Measurements from ENCODE around the gene RUNX2. TPM values are rescaled to one million over a fixed set of nuclear protein-coding genes. Genes with fewer than 3 reads are reported as not detected.

RUNX2 gene
- total RNA-seq, result 0.09 TPM in 1 of 2 replicates, not detected in the other

GRCh38 chr6:45327956-45328522, at the start of gene RUNX2:
RUNX2 (plus strand) TSS chr6:45328330; CDS start chr6:45328727, 397 bp downstream.

GRCh38 chr6:45377554-45378333, 49.6 kb downstream of the RUNX2 start, which contains the start of gene SUPT3H:
SUPT3H (minus strand) TSS chr6:45377934.

Other genes with a start within 250 kb of the RUNX2 start
- 9.4 and 10.4 TPM in 2 replicates for gene SUPT3H, start 49.6 kb downstream of the RUNX2 start, total RNA-seq

All from endothelial cell of coronary artery (primary cell).